SU-DHL-6 (cell line): ENCODE data around the gene WNT2B.

ENCODE experiments used
- EZH2phosphoT487 ChIP-seq: fragments of 200-600 bp; sonication (generic), shearing (Covaris generic); conservative IDR thresholded peaks from 2 replicates; pipeline ENCODE4 v1.6.1; 2018; ENCODE audit warnings: mild to moderate bottlenecking, antibody characterized with exemption, low read length, moderate library complexity, mixed read lengths
- TF ChIP-seq, protein P1 (sequence below): fragments of 200-600 bp; sonication (generic); IDR thresholded peaks from one replicate; pipeline ENCODE4 v1.5.1; 2017; ENCODE audit warnings: antibody characterized with exemption, mild to moderate bottlenecking, low read length, moderate library complexity; ENCODE audit not compliant: insufficient read depth, poor library complexity, severe bottlenecking

DNA sequence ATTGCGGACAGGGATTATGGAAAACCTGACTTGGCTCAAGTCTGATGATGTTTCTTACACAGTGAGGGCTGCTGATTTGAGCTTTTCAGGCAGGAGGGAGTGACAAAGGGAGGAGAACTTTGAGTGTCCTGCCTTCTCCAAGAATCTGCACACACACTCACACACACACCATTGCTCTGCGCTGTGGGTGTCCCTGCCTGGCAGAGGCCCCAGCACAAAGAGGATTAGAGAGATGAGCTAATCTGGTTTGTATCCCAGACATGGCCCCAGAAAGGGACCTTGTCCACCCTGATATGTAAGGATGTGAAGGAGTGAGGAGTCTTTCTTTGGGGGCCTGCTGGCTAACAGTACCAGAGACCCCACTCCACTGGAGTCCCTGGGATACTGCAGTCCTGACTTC lies 5.9 kb upstream of the WNT2B start:
- TF ChIP-seq, protein P1, sequence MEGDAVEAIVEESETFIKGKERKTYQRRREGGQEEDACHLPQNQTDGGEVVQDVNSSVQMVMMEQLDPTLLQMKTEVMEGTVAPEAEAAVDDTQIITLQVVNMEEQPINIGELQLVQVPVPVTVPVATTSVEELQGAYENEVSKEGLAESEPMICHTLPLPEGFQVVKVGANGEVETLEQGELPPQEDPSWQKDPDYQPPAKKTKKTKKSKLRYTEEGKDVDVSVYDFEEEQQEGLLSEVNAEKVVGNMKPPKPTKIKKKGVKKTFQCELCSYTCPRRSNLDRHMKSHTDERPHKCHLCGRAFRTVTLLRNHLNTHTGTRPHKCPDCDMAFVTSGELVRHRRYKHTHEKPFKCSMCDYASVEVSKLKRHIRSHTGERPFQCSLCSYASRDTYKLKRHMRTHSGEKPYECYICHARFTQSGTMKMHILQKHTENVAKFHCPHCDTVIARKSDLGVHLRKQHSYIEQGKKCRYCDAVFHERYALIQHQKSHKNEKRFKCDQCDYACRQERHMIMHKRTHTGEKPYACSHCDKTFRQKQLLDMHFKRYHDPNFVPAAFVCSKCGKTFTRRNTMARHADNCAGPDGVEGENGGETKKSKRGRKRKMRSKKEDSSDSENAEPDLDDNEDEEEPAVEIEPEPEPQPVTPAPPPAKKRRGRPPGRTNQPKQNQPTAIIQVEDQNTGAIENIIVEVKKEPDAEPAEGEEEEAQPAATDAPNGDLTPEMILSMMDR: no peak
- no peak for TF ChIP-seq EZH2phosphoT487
